ENCODE data around the gene BFSP2. TPM values are rescaled to one million over a fixed set of nuclear protein-coding genes. Genes with fewer than 3 reads are reported as not detected.

Gene BFSP2
- total and polyA plus RNA-seq, 2 of the 13 experiments (the other 11 are each of a cell fraction or from before 2014, with no cell fraction given): not detected

- Histone ChIP-seq H2AFZ (ENCODE audit: low read length) (no peak overlapping the region), H3K36me3 (replicated peaks in 1 of 2; ENCODE audit: control insufficient read depth in 1 of 2, insufficient read depth in 2 of 2, low read length in 2 of 2) (no peaks in the 10 kb centered on the region), H3K27ac (ENCODE audit: extremely low read length, insufficient read depth, low read length) (no peak overlapping the region), H3K9me3 (ENCODE audit: low read length) (no peaks in the 10 kb centered on the region), H4K20me1 (ENCODE audit: insufficient read depth, low read length) (no peaks in the 10 kb centered on the region), H3K4me3 (replicated peaks in 1 of 3; ENCODE audit: insufficient read depth in 1 of 3, low read depth in 2 of 3, low read length in 3 of 3) (no peak overlapping the region), H3K27me3 (ENCODE audit: control insufficient read depth in 1 of 2, insufficient read depth in 2 of 2, low read length in 2 of 2) (peaks cover 0 to 15% of the 10 kb centered on the region in 2 experiments; a peak in 3 of 5 replicates), H3K4me1 (ENCODE audit: insufficient read depth, low read length) (no peaks in the 10 kb centered on the region), H3K79me2 (ENCODE audit: insufficient read depth, low read length) (no peaks in the 10 kb centered on the region), H3K4me2 (ENCODE audit: low read depth, low read length) (no peak overlapping the region), H3K9ac (ENCODE audit: insufficient read depth, low read depth, low read length) (no peak overlapping the region)
- ChIA-PET CTCF (ENCODE audit: low intra/inter-chr PET ratio, low total read pairs) (no interaction called here), POLR2A (no interaction called here)
- WGBS (ENCODE audit: low lambda C conversion rate): 17% methylated on average over 16 of the region's 17 CpGs
- FAIRE-seq: no peak
- in situ Hi-C loops (cut with HindIII; ENCODE audit: extremely low pct_ligation_motif_present, low pct_unique_long_range_greater_than_20kb) (no loop called here), intact Hi-C loops (cut with micrococcal nuclease; ENCODE audit: unreplicated experiment) (no loop called here)
- BruUV-seq (replicated peaks): no TSS peak
- ATAC-seq: no peak
- no peak for DNase-seq (ENCODE audit: low spot score)
- TF ChIP-seq CAMTA2 (CRISPR knock-in tag; IDR thresholded peaks at IDR 0.05; ENCODE audit: borderline replicate concordance): no peak
- no peak for TF ChIP-seq HNF1B (CRISPR knock-in tag; IDR thresholded peaks at IDR 0.05)
- TF ChIP-seq ZNF431 (CRISPR knock-in tag; IDR thresholded peaks at IDR 0.05; ENCODE audit: borderline replicate concordance, low read depth): no peak
These were observed 10.5 kb downstream of the BFSP2 start for GRCh38 chr3:133410191-133410892.

GRCh38 chr3:133412183-133413132, 12.6 kb downstream of the BFSP2 start:
- intact Hi-C loops (cut with micrococcal nuclease; ENCODE audit: unreplicated experiment) (no loop called here), in situ Hi-C loops (cut with HindIII; ENCODE audit: extremely low pct_ligation_motif_present, low pct_unique_long_range_greater_than_20kb) (no loop called here)
- Histone ChIP-seq H4K20me1 (ENCODE audit: insufficient read depth, low read length) (no peaks in the 10 kb centered on the region), H3K9ac (ENCODE audit: insufficient read depth, low read depth, low read length) (no peak overlapping the region), H3K36me3 (replicated peaks in 1 of 2; ENCODE audit: control insufficient read depth in 1 of 2, insufficient read depth in 2 of 2, low read length in 2 of 2) (no peaks in the 10 kb centered on the region), H3K9me3 (ENCODE audit: low read length) (no peaks in the 10 kb centered on the region), H3K27ac (ENCODE audit: extremely low read length, insufficient read depth, low read length) (no peak overlapping the region), H2AFZ (ENCODE audit: low read length) (no peak overlapping the region), H3K4me3 (replicated peaks in 1 of 3; ENCODE audit: insufficient read depth in 1 of 3, low read depth in 2 of 3, low read length in 3 of 3) (no peak overlapping the region), H3K4me2 (ENCODE audit: low read depth, low read length) (no peak overlapping the region), H3K79me2 (ENCODE audit: insufficient read depth, low read length) (no peaks in the 10 kb centered on the region), H3K27me3 (ENCODE audit: control insufficient read depth in 1 of 2, insufficient read depth in 2 of 2, low read length in 2 of 2) (peaks cover 0 to 15% of the 10 kb centered on the region in 2 experiments; a peak in 3 of 5 replicates), H3K4me1 (ENCODE audit: insufficient read depth, low read length) (no peaks in the 10 kb centered on the region)
- DNase-seq (ENCODE audit: low spot score): no peak
- ChIA-PET CTCF (ENCODE audit: low intra/inter-chr PET ratio, low total read pairs) (no interaction called here), POLR2A (no interaction called here)
- WGBS (ENCODE audit: low lambda C conversion rate): 39% methylated on average over 16 of the region's 26 CpGs
- no TSS peak for BruUV-seq (replicated peaks)
- no peak for FAIRE-seq
- peak; percentile 52 for ATAC-seq
- TF ChIP-seq, protein P1, sequence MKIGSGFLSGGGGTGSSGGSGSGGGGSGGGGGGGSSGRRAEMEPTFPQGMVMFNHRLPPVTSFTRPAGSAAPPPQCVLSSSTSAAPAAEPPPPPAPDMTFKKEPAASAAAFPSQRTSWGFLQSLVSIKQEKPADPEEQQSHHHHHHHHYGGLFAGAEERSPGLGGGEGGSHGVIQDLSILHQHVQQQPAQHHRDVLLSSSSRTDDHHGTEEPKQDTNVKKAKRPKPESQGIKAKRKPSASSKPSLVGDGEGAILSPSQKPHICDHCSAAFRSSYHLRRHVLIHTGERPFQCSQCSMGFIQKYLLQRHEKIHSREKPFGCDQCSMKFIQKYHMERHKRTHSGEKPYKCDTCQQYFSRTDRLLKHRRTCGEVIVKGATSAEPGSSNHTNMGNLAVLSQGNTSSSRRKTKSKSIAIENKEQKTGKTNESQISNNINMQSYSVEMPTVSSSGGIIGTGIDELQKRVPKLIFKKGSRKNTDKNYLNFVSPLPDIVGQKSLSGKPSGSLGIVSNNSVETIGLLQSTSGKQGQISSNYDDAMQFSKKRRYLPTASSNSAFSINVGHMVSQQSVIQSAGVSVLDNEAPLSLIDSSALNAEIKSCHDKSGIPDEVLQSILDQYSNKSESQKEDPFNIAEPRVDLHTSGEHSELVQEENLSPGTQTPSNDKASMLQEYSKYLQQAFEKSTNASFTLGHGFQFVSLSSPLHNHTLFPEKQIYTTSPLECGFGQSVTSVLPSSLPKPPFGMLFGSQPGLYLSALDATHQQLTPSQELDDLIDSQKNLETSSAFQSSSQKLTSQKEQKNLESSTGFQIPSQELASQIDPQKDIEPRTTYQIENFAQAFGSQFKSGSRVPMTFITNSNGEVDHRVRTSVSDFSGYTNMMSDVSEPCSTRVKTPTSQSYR (CRISPR knock-in tag; IDR thresholded peaks at IDR 0.05; ENCODE audit: borderline replicate concordance): no peak
- TF ChIP-seq ZFP41 (CRISPR knock-in tag; IDR thresholded peaks at IDR 0.05; ENCODE audit: borderline replicate concordance): no peak
- TF ChIP-seq ZNF34 (CRISPR knock-in tag; IDR thresholded peaks at IDR 0.05; ENCODE audit: borderline replicate concordance): no peak
- peak; percentile 83 for TF ChIP-seq ZNF768 (CRISPR knock-in tag; IDR thresholded peaks at IDR 0.05)
- no peak for TF ChIP-seq TCF12 (IDR thresholded peaks at IDR 0.05)
- TF ChIP-seq TCF12 (CRISPR knock-in tag; IDR thresholded peaks at IDR 0.05): no peak
